Middle frontal gyrus (tissue), 1 donor: ENCODE data around the gene DCUN1D2.
"Not testable (repeated sequence)": the region's sequence is repeated elsewhere in the genome, so short reads cannot be mapped to it uniquely, and the experiment has no call there.

Experiments used
- DNase-seq: peaks from one replicate; pipeline ENCODE4 v3.0.0-alpha.2; 2015; ENCODE audit warnings: low spot score; ENCODE audit errors: extremely low spot score

Gene DCUN1D2

DNA sequence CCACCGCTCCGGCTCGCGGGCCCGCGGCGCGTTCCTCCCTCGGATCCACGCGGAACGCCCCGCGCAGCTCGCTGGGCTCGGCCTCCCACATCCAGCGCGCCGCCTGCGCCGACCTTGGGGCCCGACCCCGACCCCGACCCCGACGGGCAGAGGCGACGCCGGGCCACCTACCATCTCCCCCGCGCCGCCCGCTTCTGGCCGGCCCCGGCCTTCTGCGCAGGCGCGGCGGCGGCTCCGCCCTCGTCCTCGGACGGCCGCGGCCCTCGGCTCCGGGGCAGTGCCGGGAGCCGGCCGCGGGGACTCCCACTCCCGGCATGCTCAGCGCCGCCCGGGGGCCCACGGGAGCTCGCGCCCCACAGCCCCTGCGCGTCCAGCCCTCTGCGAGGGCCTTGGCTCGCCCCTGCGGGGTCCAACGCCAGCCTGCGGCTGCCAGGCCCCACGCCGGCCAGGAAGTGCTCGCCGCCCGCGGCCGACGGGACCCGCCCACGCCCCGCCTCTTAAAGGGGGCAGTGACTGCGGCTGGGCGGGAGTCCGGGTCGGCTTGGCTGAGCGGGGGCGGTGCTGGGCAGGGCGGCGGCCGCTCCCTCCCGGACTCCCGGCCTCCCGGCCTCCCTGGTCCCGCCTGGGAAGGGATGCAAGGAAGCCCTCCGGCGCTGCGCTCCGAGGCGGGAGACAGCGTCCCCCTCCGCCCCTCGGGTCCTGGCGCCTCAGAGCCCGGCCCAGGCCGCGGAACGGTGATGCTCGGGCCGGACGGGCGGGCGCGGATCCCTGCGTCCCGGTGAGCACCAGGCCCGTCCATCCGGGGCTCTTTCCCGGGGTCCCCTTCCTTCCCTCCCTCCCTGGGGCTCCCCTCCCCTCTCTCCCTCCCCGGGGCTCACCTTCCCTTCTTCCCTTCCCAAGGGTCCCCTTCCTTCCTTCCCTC lies at the start of gene DCUN1D2:
DCUN1D2 (minus strand) TSS at position 216 of the 922 bp plus-strand sequence; CDS start at position 174, 42 bp downstream.
- DNase-seq: peak; percentile 92

DNA sequence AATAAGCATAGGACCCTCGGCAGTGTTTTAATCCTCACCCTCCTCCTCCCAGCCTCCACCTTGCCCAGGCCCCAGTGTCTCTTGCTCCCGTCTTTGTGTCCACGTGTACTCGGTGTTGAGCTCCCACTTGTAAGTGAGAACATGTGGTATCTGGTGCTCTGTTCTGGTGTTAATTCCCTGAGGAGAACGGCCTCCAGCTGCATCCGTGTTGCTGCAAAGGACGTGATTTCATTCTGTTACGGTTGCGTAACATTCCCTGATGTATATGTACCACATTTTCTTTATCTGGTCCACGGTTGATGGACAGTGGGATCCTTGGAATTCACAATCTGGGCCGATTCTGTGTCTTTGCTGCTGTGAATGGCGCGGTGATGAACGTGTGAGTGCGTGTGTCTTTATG lies 49.3 kb upstream of the DCUN1D2 start:
- DNase-seq: no peak

GRCh38 chr13:113539176-113539575 lies 48.7 kb upstream of the DCUN1D2 start:
- no peak for DNase-seq

- DNase-seq: no peak
Observed at GRCh38 chr13:113538689-113539058, 48.2 kb upstream of the DCUN1D2 start.

GRCh38 chr13:113537909-113538688 lies 47.6 kb upstream of the DCUN1D2 start:
- no peak for DNase-seq

- no peak for DNase-seq
Observed at GRCh38 chr13:113537205-113537604, 46.7 kb upstream of the DCUN1D2 start.

DNA sequence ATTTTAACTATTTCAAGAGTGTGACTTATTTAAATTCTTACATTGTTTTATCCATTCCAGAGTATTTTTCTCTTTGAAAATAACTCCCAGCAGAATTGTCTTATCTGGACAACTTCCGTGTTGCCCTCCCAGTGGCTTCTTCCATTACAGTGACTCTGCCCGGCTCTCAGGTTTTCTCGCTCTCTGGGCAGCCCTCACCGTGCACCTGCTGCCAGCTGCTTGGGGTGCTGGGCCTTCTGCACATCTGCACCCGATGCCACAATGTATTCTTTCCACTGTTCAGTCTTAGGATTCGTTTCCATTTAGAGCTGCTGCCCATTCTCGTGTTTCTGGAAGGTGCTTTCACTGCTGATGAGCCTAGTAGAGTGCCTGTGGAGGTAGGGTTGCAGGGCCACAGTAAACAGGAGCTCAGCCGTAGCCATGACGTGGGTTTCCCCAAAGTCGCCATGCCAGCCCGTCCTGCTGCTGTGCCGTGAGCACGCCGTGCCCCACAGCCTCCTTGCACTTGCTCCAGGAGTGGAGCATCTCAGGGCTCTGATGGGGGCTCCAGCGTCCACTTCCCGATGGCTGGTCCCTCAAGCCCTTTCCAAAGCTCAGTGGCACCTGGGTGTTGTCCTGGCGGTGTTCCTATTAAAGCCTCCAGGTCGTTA lies 46.1 kb upstream of the DCUN1D2 start:
- DNase-seq: no peak

- DNase-seq: no peak
Observed at GRCh38 chr13:113535381-113535781, 44.9 kb upstream of the DCUN1D2 start.

GRCh38 chr13:113534236-113534860 lies 43.8 kb upstream of the DCUN1D2 start:
- no peak for DNase-seq

GRCh38 chr13:113533161-113533840 lies 42.8 kb upstream of the DCUN1D2 start:
- DNase-seq: no peak

GRCh38 chr13:113532156-113532806 lies 41.8 kb upstream of the DCUN1D2 start:
- DNase-seq: no peak

DNA sequence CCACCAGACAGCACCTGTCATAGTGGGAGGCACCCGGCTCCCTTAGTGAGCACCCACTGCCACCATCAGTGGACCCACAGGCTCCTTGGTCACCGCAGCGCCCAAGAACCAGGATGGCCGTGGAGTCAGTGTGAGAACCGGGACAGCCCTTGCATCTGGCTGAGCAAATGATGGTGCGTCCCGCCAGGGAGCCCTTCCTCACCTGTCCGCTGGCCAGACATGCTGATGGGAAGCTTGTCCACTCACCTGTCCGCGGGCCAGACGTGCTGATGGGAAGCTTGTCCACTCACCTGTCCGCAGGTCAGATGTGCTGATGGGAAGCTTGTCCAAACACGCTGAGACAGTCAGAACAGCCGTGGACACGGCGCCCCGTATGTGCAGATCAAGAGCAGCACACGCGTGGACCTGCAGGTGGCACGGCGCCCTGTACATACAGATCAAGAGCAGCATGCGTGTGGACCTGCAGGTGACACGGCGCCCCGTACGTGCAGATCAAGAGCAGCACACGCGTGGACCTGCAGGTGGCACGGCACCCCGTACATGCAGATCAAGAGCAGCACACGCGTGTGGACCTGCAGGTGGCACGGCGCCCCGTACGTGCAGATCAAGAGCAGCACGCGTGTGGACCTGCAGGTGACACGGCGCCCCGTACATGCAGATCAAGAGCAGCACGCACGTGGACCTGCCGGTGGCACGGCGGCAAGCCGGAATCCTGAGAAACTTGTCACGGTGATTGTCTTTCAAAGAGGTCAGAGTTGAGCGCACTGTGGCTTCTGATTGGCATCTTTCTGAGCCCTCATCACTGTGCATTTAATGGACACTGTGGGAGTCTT lies 40.7 kb upstream of the DCUN1D2 start:
- DNase-seq: no peak

- DNase-seq: no peak
Observed at GRCh38 chr13:113528813-113529180, 38.3 kb upstream of the DCUN1D2 start.

GRCh38 chr13:113528101-113528812 lies 37.7 kb upstream of the DCUN1D2 start:
- no peak for DNase-seq

GRCh38 chr13:113527272-113527958 lies 36.9 kb upstream of the DCUN1D2 start:
- DNase-seq: no peak

DNA sequence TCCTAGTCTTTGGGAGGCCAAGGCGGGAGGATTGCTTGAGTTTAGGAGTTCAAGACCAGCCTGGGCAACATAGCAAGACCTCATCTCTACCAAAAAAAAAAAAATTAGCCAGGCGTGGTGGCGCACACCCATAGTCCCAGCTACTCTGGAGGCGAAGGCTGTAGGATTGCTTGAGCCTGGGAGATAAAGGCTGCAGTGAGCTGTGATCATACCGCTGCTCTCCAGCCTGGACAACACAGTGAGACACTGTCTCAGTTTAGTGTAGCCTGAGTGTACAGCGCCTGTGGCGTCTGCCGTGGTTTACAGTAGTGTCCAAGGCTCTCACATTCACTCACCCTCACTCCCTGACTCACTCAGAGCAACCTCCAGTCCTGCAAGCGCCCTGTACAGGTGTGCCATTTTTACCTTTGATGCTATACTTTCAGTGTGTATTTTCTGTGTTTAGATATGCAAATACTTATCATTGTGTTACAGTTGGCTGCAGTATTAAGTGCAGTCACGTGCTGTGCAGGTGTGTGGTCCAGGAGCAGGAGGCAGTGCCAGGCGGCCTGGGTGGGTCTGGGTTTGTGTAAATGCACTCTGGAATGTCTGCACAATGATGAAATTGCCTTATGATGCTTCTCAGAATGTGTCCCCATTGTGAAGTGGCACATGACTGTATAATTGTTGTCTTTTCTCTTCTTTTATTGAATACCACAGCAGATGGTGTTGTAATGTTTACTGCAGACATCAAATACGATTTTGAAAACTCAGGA lies 36.1 kb upstream of the DCUN1D2 start:
- DNase-seq: no peak

GRCh38 chr13:113522438-113522837 lies 31.9 kb upstream of the DCUN1D2 start:
- DNase-seq: not testable (repeated sequence)
